Central memory CD8-positive, alpha-beta T cell (primary cell): ENCODE measurements around the gene DUOXA1.
A peak's percentile ranks its signal among the peaks of the same experiment; 100 is the strongest.
"Not testable (repeated sequence)": the region's sequence is repeated elsewhere in the genome, so short reads cannot be mapped to it uniquely, and the experiment has no call there.

Source experiments
- ATAC-seq: fragments of 150-1000 bp; cut with Tn5 transposase; replicated peaks from 2 replicates; pipeline ENCODE4 v1.10.0; 2022; ENCODE audit warnings: mild to moderate bottlenecking, moderate FRiP score, moderate number of reproducible peaks; ENCODE audit not compliant: poor library complexity, severe bottlenecking; ENCODE audit errors: extremely low read depth
- DNase-seq, 2 donors: peaks; one replicate each; pipeline ENCODE4 v3.0.0; 2021; ENCODE audit warnings: low spot score in 2 of 2
- H3K27ac Mint-ChIP-seq: one replicate; pipeline ENCODE4 v1.8.0; 2022; ENCODE audit warnings: low read depth, mild to moderate bottlenecking, moderate library complexity, mixed read lengths
- H3K27me3 Mint-ChIP-seq: one replicate; pipeline ENCODE4 v1.8.0; 2022; ENCODE audit warnings: mixed read lengths
- H3K36me3 Mint-ChIP-seq: one replicate; pipeline ENCODE4 v1.8.0; 2022; ENCODE audit warnings: mild to moderate bottlenecking, moderate library complexity, mixed read lengths; ENCODE audit not compliant: insufficient read depth
- H3K4me1 Mint-ChIP-seq: one replicate; pipeline ENCODE4 v1.8.0; 2022; ENCODE audit warnings: mixed read lengths
- H3K4me3 Mint-ChIP-seq: one replicate; pipeline ENCODE4 v1.8.0; 2022; ENCODE audit warnings: mild to moderate bottlenecking, moderate library complexity, mixed read lengths
- H3K9me3 Mint-ChIP-seq: one replicate; pipeline ENCODE4 v1.8.0; 2022; ENCODE audit warnings: mixed read lengths

DUOXA1 gene

GRCh38 chr15:45112591-45113379 is 16.9 kb downstream of the DUOXA1 start:
- H3K27ac Mint-ChIP-seq = no peak overlapping the region
- peak overlapping the region; percentile 36 for H3K4me3 Mint-ChIP-seq
- no peaks in the 10 kb centered on the region for H3K36me3 Mint-ChIP-seq
- H3K4me1 Mint-ChIP-seq = peaks cover 26% of the 10 kb centered on the region
- H3K27me3 Mint-ChIP-seq = peaks cover 91% of the 10 kb centered on the region
- DNase-seq = no peak
- ATAC-seq = no peak
- H3K9me3 Mint-ChIP-seq = no peaks in the 10 kb centered on the region

- DNase-seq (no peak), ATAC-seq (no peak)
- Mint-ChIP-seq H3K36me3 (no peaks in the 10 kb centered on the region), H3K27me3 (peaks cover 90% of the 10 kb centered on the region), H3K27ac (no peak overlapping the region), H3K4me1 (peaks cover 20% of the 10 kb centered on the region), H3K4me3 (peak overlapping the region; percentile 36), H3K9me3 (no peaks in the 10 kb centered on the region)
Observed at GRCh38 chr15:45112143-45112590, 17.5 kb downstream of the DUOXA1 start.

GRCh38 chr15:45111390-45112142 is 18.1 kb downstream of the DUOXA1 start:
- Mint-ChIP-seq H3K4me3 (peak overlapping the region; percentile 36), H3K27me3 (peaks cover 90% of the 10 kb centered on the region), H3K4me1 (peaks cover 18% of the 10 kb centered on the region), H3K27ac (no peak overlapping the region), H3K36me3 (no peaks in the 10 kb centered on the region), H3K9me3 (no peaks in the 10 kb centered on the region)
- ATAC-seq (no peak), DNase-seq (no peak)

DNA sequence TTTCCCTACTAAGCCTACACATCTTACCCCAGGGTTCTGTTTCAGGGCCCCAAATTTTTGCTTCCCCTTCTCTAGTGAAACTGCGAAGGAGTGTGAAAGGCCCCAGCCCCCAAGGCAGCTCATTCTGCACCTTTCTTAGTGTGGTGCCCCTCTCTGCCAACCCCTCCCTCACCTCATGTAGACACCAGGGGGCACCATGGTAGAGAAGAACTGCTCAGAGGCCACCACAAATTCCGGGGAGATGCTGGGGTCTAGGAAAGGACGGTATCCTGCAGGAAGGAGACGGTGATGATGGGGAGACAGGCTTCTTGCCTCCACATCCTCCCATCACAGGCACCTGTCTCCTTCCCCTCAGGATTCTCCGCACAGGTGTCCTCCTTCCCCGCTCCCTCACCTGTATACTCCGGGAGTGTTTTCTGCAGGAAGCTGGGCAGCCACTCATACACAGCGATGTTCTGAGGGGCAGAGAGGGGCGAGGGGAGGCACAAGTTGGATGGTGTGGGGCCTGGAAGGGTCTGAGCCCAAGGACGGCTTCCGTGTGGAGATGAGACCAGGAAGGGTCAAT is 19.3 kb downstream of the DUOXA1 start:
- peaks cover 14% of the 10 kb centered on the region for H3K4me1 Mint-ChIP-seq
- no peak overlapping the region for H3K4me3 Mint-ChIP-seq
- H3K36me3 Mint-ChIP-seq = no peaks in the 10 kb centered on the region
- H3K9me3 Mint-ChIP-seq = no peaks in the 10 kb centered on the region
- H3K27ac Mint-ChIP-seq = no peak overlapping the region
- ATAC-seq (no peak), DNase-seq (no peak)
- peaks cover 85% of the 10 kb centered on the region for H3K27me3 Mint-ChIP-seq

DNA sequence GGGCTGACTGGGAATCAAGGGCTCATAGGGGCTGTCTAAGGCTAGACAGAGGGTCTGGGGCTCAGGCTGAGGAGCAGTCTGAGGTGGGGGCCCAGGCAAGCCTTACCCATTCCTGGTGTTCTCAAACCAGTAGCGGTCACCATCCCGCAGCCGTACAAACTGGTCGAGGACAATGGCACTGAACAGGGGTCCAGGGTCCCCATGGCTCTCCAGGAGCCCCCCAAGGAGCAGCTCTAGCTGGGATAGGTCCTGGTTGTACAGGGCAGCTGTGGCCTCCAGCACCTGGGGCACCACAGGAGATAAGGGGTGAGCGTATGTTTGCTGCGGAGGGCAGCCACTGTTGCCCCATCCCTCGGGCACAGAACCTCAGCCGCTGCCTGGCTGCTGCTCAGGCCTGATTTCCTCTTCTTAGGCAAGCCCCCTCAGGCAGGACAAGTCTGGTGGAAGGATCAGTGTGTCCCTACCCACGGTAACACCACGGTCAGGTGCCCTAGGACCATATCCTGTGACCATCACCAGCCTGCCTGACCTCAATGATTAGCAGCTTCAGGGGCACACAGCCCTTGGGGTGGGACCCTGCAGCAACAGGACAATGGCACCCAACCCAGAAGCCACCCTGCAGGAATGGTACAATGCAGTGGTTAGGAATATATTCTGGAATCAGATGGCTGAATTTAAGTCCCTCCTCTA is 21.6 kb downstream of the DUOXA1 start:
- Mint-ChIP-seq H3K36me3 (no peaks in the 10 kb centered on the region), H3K27ac (no peak overlapping the region), H3K9me3 (no peaks in the 10 kb centered on the region), H3K27me3 (peaks cover 77% of the 10 kb centered on the region), H3K4me1 (peaks cover 8% of the 10 kb centered on the region), H3K4me3 (no peak overlapping the region)
- DNase-seq (no peak), ATAC-seq (no peak)

DNA sequence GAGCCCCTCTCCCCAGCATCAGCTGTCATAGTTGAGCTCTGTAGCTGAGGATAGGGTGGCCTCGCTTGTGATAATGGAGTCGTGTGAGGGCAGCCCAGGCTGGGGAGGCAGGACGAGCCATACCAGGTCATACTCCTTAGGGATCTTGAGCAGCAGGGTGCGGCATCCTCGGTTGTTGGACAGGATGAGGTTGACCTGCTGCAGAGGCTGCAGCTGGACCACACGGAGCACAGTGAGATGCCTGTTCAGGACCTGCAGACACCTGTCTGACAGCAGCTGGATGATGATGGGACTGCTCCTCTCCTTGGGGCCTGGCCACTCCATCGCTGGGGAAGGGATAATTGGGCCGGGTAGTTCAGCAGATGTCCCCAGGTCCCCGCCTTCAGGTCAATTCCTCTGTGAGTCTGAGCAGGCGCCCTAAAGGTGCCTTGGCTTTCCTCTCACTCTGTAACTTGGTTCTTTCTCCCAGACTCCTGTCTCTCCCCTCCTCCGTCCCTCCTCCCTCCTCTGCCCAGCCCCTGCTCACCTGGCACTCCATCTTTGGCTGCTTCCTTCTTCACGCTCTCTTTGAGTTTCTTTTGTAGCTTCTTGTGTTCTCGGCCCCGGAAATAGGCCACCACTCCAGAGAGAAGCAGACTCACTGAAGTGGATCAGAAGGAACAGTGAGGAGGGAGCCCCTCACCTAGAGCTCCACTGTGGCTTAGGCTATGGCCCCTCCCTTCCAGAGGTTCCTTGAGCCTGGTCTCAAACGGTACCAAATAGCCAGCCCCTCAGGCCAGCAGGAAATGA is 23.5 kb downstream of the DUOXA1 start:
- DNase-seq = no peak
- Mint-ChIP-seq H3K27me3 (peaks cover 75% of the 10 kb centered on the region), H3K4me3 (no peak overlapping the region), H3K9me3 (no peaks in the 10 kb centered on the region), H3K36me3 (no peaks in the 10 kb centered on the region), H3K27ac (no peak overlapping the region), H3K4me1 (no peaks in the 10 kb centered on the region)
- ATAC-seq = no peak

GRCh38 chr15:45105586-45105985 is 24.1 kb downstream of the DUOXA1 start:
- Mint-ChIP-seq H3K4me3 (no peak overlapping the region), H3K36me3 (peaks cover 2% of the 10 kb centered on the region), H3K4me1 (no peaks in the 10 kb centered on the region), H3K27ac (no peak overlapping the region), H3K27me3 (peaks cover 79% of the 10 kb centered on the region), H3K9me3 (no peaks in the 10 kb centered on the region)
- DNase-seq (no peak), ATAC-seq (no peak)

- H3K9me3 Mint-ChIP-seq, ATAC-seq, H3K36me3 Mint-ChIP-seq, H3K4me3 Mint-ChIP-seq, H3K27ac Mint-ChIP-seq, DNase-seq, H3K4me1 Mint-ChIP-seq: not testable (repeated sequence)
- H3K27me3 Mint-ChIP-seq = peaks cover 77% of the 10 kb centered on the region
Observed at GRCh38 chr15:45104170-45104569, 25.5 kb downstream of the DUOXA1 start.

- Mint-ChIP-seq H3K36me3 (peaks cover 2% of the 10 kb centered on the region), H3K4me1 (no peaks in the 10 kb centered on the region), H3K4me3 (no peak overlapping the region), H3K9me3 (no peaks in the 10 kb centered on the region), H3K27me3 (peaks cover 60% of the 10 kb centered on the region), H3K27ac (no peak overlapping the region)
- DNase-seq = no peak
- ATAC-seq = no peak
Observed at GRCh38 chr15:45102226-45102625, 27.5 kb downstream of the DUOXA1 start.

GRCh38 chr15:45101749-45102148 is 27.9 kb downstream of the DUOXA1 start:
- ATAC-seq = no peak
- H3K9me3 Mint-ChIP-seq = no peaks in the 10 kb centered on the region
- no peak for DNase-seq
- H3K4me3 Mint-ChIP-seq = no peak overlapping the region
- peaks cover 2% of the 10 kb centered on the region for H3K36me3 Mint-ChIP-seq
- no peaks in the 10 kb centered on the region for H3K4me1 Mint-ChIP-seq
- no peak overlapping the region for H3K27ac Mint-ChIP-seq
- H3K27me3 Mint-ChIP-seq = peaks cover 55% of the 10 kb centered on the region

DNA sequence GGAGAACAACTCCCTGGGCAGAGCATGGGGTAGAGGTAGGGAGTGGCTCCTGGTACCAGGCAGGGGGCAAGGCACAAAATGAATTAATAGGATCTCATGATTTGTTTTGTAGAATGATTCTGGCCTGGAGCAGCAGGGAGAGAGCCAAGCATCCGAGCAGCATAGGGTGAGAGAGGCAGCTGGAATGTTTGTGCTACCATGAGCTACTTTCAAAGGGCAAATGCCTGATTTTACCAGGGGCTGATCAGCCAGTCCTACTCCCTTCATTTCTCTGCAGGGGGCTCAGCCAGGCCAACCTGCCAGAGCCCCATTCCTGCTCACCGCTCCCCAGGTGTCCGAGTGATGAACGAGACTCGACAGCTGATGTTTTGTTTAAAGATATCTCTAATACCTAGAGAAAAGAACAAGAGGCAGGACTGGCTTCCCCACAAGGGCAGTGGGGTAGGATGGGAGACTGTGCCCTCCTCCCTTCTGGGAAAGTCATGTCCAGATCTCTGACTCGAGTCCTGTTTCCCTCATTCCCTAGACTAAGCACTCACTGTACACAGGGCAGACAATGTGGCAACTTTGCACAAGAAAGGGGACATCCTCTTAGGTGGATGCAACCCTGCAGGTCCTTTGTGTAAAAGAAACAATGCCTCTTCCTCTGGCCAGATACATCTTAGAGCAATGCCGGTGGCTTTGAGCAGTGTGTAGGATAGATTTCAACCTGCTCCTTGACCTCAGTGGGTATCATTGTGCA is 28.6 kb downstream of the DUOXA1 start:
- no peak for ATAC-seq
- no peaks in the 10 kb centered on the region for H3K4me1 Mint-ChIP-seq
- peak overlapping the region; percentile 26 for H3K27ac Mint-ChIP-seq
- no peak for DNase-seq
- peaks cover 48% of the 10 kb centered on the region for H3K27me3 Mint-ChIP-seq
- H3K36me3 Mint-ChIP-seq = peaks cover 2% of the 10 kb centered on the region
- no peaks in the 10 kb centered on the region for H3K9me3 Mint-ChIP-seq
- H3K4me3 Mint-ChIP-seq = no peak overlapping the region
